Breast epithelium (tissue), 4 donors: ENCODE results near the gene ENPP6. TPM values are rescaled to one million over a fixed set of nuclear protein-coding genes. Genes with fewer than 3 reads are reported as not detected.

Experiments used
- DNase-seq, 2 donors: peaks; one replicate each; pipeline ENCODE4 v3.0.0-alpha.2; 2019; ENCODE audit warnings: low spot score in 2 of 2
- H3K27ac ChIP-seq, 2 donors: fragments of 200-600 bp; sonication (generic) in 1 of 2; one replicate each; pipeline ENCODE4 v1.5.1; 2016 to 2019; ENCODE audit warnings: mild to moderate bottlenecking in 1 of 2
- H3K27me3 ChIP-seq, 2 donors: fragments of 200-600 bp; sonication (generic) in 1 of 2; one replicate each; pipeline versions ENCODE4 v1.5.1 to v1.6.0; 2017 to 2019; ENCODE audit warnings: control low read depth in 1 of 2, mild to moderate bottlenecking in 1 of 2
- H3K36me3 ChIP-seq: fragments of 200-600 bp; one replicate; pipeline ENCODE4 v1.5.1; 2019
- H3K4me1 ChIP-seq, 2 donors: fragments of 200-600 bp; sonication (generic); one replicate each; pipeline ENCODE4 v1.5.1; 2016 to 2019; ENCODE audit warnings: control low read depth in 1 of 2
- H3K4me3 ChIP-seq, 3 donors: fragments of 200-600 bp; sonication (generic); 1 replicate in 2 of 3; 2 replicates in 1 of 3; pipeline ENCODE4 v1.5.1; 2016 to 2019; ENCODE audit warnings: mild to moderate bottlenecking in 3 of 3, moderate library complexity in 2 of 3
- H3K9me3 ChIP-seq, 2 donors: fragments of 200-600 bp; sonication (generic) in 1 of 2; one replicate each; pipeline ENCODE4 v1.5.1; 2016 to 2019; ENCODE audit warnings: control low read depth in 1 of 2
- POLR2A ChIP-seq: fragments of 450-650 bp; IDR thresholded peaks from one replicate; pipeline ENCODE4 v1.6.1; 2016; ENCODE audit warnings: antibody characterized with exemption, mild to moderate bottlenecking, moderate library complexity
- POLR2AphosphoS5 ChIP-seq, 3 donors: sonication (generic); formaldehyde crosslinking; IDR thresholded peaks; one replicate each; pipeline ENCODE4 v1.6.1; 2017; ENCODE audit warnings: antibody characterized with exemption in 3 of 3
- intact Hi-C: fragments of 100-400 bp; cut with DNase I; formaldehyde crosslinking; loops from one replicate; pipeline ENCODE4 v1.15.1; 2023; ENCODE audit warnings: low total_unique reads
- total RNA-seq, 3 donors: library from RNA; depleted of rRNA; stranded (reverse); fragments of >200 nt; gene quantifications; one replicate each; pipeline ENCODE4 v1.1.0, GENCODE V29; 2016
- TF ChIP-seq, protein P1 (sequence below), 3 donors: fragments of 450-650 bp; IDR thresholded peaks; one replicate each; pipeline ENCODE4 v1.5.1; 2016 to 2017; ENCODE audit warnings: antibody characterized with exemption in 3 of 3, mild to moderate bottlenecking in 3 of 3, moderate library complexity in 3 of 3

The ENPP6 gene
- total RNA-seq, 3 donors from 2014 or later = 0.16 to 0.59 (median 0.33) TPM

DNA sequence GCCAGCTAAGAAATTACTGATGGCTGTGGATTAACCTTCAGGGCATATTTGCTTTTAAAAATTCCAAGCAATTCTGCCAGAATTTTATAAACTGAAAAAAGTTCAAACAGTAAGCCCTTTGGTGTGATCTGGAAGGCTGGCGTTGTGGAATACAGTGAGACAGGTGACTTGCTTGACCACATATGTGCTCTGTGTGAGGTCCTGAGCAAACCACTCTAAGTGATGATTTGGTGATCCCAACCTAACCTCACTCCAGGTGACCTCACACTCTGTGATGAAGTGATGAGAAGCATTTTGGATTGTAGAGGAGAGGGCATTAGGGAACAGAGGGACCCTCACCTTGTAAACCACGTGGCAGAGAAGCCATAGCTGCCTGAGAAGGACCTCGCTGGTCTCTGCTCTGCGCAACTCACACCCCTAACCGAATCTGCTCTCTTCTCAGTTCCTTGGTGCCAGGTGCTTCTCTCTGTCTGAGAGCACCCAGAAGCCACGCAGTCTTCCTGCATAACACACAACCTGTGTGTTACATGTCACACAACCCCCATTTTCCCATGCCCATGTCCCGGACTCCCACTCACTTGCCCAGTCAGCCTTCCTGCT lies 106.3 kb downstream of the ENPP6 start:
- Histone ChIP-seq H3K27me3 (peaks cover 0 to 3% of the 10 kb centered on the region in 2 donors), H3K4me1 (no peaks in the 10 kb centered on the region), H3K36me3 (no peaks in the 10 kb centered on the region), H3K4me3 (no peak overlapping the region), H3K27ac (no peak overlapping the region), H3K9me3 (no peaks in the 10 kb centered on the region)
- TF ChIP-seq POLR2AphosphoS5 (IDR thresholded peaks at IDR 0.05) (no peak), POLR2A (no peak)
- no peak for DNase-seq
- intact Hi-C loops = no loop called here

DNA sequence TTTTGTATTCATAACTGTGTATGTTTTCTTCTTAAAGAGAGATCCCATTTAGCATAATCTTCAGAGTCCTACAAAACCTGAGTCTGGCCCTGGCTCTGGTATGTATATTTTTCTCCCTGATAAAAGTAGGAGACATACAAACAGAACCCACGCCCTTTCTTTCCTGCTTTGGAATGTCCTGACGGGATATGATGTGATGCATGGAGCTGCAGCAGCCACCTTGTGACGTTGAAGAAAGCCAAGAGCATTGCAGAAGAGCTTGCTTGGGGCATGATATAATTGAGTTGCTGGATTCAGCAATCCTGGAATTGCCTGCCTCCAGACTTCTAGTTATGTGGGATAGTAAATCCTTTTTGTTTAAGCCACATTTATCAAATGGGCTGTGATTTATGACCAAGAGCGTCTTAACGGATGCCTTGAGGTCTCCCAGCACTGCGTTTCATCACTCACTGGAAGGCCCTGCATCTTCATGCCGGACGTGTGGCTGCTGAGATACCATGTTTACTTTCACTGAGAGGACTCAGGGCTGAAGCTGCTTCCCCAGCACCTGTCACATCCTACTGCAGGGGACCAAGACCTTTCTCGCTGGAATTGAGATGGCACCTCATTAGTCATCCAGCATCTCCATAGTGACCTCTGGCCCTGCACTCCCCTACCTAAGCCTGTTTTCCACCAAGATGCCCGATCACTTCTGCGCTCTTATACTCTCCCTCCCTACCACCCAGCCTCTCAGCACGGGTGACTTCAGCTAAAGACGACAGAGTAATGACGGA lies 107.0 kb downstream of the ENPP6 start:
- no peaks in the 10 kb centered on the region for H3K9me3 ChIP-seq
- DNase-seq = no peak
- no peak overlapping the region for H3K27ac ChIP-seq
- H3K36me3 ChIP-seq = no peaks in the 10 kb centered on the region
- peaks cover 0 to 3% of the 10 kb centered on the region in 2 donors for H3K27me3 ChIP-seq
- no peak overlapping the region for H3K4me3 ChIP-seq
- no peak for TF ChIP-seq POLR2A
- TF ChIP-seq POLR2AphosphoS5 (IDR thresholded peaks at IDR 0.05) = no peak
- TF ChIP-seq, protein P1, sequence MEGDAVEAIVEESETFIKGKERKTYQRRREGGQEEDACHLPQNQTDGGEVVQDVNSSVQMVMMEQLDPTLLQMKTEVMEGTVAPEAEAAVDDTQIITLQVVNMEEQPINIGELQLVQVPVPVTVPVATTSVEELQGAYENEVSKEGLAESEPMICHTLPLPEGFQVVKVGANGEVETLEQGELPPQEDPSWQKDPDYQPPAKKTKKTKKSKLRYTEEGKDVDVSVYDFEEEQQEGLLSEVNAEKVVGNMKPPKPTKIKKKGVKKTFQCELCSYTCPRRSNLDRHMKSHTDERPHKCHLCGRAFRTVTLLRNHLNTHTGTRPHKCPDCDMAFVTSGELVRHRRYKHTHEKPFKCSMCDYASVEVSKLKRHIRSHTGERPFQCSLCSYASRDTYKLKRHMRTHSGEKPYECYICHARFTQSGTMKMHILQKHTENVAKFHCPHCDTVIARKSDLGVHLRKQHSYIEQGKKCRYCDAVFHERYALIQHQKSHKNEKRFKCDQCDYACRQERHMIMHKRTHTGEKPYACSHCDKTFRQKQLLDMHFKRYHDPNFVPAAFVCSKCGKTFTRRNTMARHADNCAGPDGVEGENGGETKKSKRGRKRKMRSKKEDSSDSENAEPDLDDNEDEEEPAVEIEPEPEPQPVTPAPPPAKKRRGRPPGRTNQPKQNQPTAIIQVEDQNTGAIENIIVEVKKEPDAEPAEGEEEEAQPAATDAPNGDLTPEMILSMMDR (IDR thresholded peaks at IDR 0.05) = no peak
- intact Hi-C loops = no loop called here
- no peaks in the 10 kb centered on the region for H3K4me1 ChIP-seq

DNA sequence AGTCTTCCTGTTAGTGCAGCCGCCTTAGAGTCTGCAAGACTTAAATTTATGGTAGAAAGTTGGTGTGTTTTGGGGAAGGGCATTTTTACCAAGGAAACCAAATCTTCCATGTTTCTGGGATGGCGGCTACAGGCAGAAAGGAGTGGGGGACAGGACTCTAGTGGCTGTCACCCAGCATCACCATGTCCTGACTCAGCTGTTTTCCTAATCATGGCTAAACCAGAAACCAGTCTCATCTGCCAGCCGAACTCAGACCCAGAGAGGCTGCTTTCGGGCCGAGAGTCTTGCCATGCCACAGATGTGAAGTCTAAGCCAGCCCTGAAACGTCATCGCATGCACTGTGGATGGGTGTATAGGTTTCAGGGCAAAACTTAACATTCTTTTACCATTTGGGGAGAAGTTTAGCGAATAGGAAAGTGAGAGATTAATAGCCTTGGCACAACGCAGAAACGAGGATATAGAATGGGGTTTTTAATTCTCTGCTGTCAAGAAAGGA lies 109.6 kb downstream of the ENPP6 start:
- Histone ChIP-seq H3K4me3 (no peak overlapping the region), H3K27me3 (no peaks in the 10 kb centered on the region), H3K27ac (no peak overlapping the region), H3K36me3 (no peaks in the 10 kb centered on the region), H3K9me3 (no peaks in the 10 kb centered on the region), H3K4me1 (no peaks in the 10 kb centered on the region)
- intact Hi-C loops = no loop called here
- TF ChIP-seq POLR2AphosphoS5 (IDR thresholded peaks at IDR 0.05) = no peak
- TF ChIP-seq, protein P1 (IDR thresholded peaks at IDR 0.05) = no peak
- no peak for TF ChIP-seq POLR2A
- DNase-seq = no peak

DNA sequence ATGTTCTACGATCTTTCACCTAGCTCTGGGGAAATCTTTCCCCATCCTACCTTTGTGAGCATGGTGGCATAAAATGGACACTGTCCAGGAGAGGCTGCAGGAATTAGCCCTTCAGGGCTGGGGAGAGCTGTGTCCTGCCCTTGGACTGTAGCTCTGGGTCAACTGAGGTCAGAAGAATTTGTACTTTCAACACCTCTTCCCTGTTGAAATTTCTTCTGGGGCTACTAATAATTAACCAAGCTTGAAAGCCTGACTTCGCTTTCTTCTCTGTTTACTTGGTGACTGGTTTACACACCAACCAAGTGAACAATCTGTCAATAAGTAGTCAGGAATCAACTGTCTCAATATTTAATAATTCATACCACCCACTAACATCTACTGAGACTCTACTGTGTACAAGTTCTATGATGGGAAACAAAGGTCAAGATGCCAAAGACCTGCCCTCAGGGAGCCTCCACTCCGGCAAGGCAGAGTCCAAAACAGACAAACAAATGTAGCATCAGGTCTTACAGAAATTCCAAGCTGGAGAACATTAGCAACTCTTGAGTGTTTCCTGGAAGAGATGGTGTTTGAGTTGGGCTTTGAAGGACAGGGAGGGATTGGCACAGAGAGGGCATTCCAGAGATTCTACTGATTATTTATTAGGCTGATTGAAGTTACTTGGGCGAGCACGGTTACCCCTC lies 113.1 kb downstream of the ENPP6 start:
- Histone ChIP-seq H3K4me1 (no peaks in the 10 kb centered on the region), H3K27me3 (no peaks in the 10 kb centered on the region), H3K4me3 (no peak overlapping the region), H3K27ac (no peak overlapping the region), H3K9me3 (no peaks in the 10 kb centered on the region), H3K36me3 (no peaks in the 10 kb centered on the region)
- TF ChIP-seq POLR2AphosphoS5 (IDR thresholded peaks at IDR 0.05) = no peak
- TF ChIP-seq POLR2A = no peak
- TF ChIP-seq, protein P1 (IDR thresholded peaks at IDR 0.05) = no peak
- DNase-seq = no peak
- intact Hi-C loops = no loop called here

DNA sequence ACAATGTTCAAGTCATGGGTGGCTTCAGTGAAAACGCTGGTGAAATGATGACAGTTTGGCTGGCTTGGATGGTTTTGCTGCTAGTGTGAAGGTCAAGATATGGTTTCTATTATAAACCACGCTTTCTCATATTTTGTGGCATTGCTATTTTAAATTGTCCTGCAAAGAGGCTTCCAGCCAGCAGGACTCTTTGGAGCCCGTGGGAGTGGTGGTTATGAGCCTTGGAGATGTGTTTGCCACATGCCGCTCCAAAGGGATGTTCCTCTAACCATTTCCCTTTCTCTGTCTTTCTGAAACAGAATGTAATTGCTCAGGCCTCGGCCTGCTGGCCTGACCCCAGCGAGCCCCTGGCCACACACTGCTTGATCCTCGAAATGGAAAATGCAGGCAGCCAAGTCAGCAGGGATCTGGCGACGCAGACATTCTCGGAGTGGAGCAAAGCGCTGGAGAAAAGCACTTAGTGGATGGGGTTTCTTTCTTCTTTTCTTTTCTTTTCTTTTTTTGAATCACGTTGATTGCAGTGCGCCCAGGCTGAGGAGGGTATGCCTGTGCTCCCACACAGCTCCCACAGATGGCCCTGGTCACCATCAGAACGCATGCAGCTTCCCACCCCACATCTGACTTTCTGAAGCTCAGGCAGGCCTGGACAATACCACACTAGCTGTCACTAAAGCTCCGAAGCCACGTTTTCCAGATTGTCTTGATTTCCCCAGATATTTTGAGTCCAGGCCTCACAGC lies 114.0 kb downstream of the ENPP6 start:
- no peaks in the 10 kb centered on the region for H3K9me3 ChIP-seq
- H3K36me3 ChIP-seq = no peaks in the 10 kb centered on the region
- no peak for DNase-seq
- H3K27ac ChIP-seq = no peak overlapping the region
- TF ChIP-seq, protein P1 (IDR thresholded peaks at IDR 0.05) = no peak
- TF ChIP-seq POLR2A = no peak
- no peak for TF ChIP-seq POLR2AphosphoS5 (IDR thresholded peaks at IDR 0.05)
- intact Hi-C loops = no loop called here
- no peak overlapping the region for H3K4me3 ChIP-seq
- no peaks in the 10 kb centered on the region for H3K4me1 ChIP-seq
- no peaks in the 10 kb centered on the region for H3K27me3 ChIP-seq
